RPMI7951 (cell line): ENCODE results near the gene RXRA. TPM values are rescaled to one million over a fixed set of nuclear protein-coding genes. Genes with fewer than 3 reads are reported as not detected.
"Not testable (repeated sequence)": the region's sequence is repeated elsewhere in the genome, so short reads cannot be mapped to it uniquely, and the experiment has no call there.

ENCODE experiments used
- DNase-seq: peaks from one replicate; pipeline ENCODE4 v3.0.0-alpha.2; 2012; ENCODE audit warnings: low read depth
- total RNA-seq: library from RNA; depleted of rRNA; stranded (reverse); fragments of >200 nt; shearing (Covaris generic); gene quantifications from 2 replicates; pipeline ENCODE4 v1.2.3, GENCODE V29; 2014

RXRA gene
- total RNA-seq, 1 experiment from 2014 or later = 3.5 TPM

- peak; percentile 5 for DNase-seq
Measured at GRCh38 chr9:134293611-134294152, 32.6 kb upstream of the RXRA start.

DNA sequence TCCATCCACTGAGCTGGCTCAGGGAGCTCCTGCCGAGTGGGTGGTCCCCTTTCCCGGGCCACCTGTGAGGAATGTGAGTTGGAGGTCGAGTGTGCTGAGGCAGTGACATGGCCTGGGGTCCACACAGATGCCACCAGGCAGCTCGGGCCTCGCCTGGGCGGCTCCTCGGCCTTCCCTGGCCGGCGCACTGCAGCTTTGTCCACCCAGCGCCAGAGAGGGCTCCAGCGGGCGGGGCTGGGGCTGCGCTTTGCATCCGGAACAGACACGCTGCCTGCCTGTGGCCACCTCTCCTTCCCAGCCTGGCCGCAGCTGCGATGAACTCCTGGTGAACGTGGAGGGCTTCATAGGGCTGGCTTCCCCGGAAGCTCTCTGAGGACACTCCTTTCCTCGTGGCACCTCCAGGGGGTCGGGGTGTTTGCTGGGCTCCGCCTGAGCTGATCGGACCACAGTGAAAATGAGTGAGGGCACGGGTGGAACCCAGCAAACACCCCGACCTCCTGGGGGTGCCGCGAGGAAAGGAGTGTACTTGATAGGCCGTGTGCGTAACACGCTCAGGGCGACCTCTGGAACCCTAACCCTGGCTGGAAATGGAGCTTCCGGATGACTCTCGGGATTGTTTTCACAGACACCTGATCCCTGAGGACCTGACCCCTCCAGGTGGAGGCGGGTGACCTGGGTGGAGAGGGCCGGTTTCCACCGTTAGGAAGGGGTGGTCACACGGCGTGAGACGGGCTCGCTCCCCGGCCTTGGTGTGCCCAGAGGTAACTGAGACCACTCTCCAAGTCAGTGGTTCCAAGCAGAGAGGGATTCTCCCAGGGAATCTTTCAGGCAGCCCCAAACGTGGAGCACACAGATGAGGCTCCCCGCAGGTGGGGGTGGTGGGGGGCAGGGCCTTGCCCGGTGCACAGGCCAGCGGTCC, 31.8 kb upstream of the RXRA start:
- peak; percentile 9 for DNase-seq

DNA sequence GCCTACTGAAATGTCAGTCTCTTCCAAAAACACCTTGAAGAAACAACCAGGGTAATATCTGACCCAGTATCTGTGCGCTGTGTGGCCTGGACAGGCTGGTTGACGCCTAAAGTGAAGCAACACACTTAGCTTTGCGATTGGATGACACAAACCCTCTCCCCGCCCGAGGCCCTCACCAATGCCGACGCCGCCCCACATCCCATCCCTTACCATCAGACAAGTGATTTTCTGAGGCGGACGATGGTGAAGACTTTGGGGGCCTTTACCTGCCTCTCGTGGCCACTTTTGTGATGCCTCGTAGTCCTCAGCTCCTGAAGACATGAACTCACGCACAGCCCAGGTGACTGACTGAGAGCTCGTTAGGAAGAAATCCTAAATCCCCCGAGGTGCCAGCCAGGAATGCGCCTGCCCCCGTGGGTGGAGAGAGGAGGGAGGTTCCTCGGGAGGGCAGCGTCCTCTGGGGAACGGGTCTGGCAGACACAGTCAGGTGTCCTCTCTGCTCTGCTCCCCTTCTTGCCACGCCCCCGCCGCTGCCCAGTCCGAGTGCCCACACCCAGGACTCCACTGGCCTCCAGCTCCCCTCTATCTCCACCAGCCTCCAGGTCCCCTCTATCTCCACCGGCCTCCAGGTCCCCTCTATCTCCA, 31.0 kb upstream of the RXRA start:
- no peak for DNase-seq

GRCh38 chr9:134295746-134296250, 30.5 kb upstream of the RXRA start:
- no peak for DNase-seq

DNA sequence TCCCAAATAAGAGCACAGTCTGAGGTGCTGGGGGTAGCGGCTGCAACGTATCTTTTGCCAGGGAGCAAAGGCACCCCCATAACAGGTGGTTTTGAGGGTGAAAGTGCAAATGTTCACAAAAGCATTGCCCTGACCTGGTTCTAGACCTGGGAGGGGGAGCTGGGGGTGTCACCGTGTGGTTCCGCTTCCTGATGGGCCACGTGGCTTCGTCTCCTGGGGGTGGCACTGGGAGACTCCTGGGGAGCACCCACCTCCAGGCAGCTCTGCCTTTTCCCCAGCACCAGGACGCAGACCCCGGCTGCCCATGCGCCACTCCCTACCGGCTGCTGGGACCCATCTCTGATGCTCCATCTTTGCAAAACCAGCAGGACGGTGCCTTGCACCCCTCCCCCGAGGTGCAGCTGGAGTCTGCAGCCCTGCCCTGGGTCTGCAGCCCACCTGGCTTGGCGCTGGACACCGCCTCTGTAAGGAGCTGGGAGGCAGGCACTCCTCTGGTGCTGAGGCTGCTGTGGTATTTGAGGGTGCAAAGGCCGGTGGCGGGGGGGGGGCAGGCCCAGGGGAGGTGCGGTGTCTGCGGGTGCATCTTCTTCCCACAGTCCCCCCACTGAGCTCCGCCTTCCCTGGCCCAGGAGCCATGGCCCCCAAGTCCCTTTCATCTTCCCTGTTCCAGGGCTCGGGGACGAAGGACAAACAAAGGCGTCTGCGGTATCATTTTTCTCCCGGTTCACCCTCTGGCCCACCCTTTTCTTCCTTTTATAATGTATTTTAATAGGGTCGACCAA, 29.8 kb upstream of the RXRA start:
- no peak for DNase-seq

DNA sequence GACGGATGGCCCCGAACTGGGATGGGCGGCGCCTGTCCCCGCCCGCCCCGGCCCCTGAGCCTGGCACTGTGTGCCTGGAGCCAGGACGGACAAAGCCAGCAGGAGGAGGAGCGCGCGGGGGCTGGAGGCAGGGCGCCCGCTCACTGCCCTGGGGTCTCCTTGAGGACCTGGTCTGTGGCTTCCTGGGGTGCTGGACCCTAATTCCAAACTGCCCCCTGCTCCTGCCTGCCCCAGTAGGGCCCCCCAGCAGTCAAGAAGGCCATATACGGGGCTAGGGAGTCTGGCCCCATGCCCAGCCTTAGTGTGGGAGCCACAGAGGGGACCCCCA, 29.2 kb upstream of the RXRA start:
- no peak for DNase-seq

GRCh38 chr9:134297576-134297975, 28.7 kb upstream of the RXRA start:
- no peak for DNase-seq

DNA sequence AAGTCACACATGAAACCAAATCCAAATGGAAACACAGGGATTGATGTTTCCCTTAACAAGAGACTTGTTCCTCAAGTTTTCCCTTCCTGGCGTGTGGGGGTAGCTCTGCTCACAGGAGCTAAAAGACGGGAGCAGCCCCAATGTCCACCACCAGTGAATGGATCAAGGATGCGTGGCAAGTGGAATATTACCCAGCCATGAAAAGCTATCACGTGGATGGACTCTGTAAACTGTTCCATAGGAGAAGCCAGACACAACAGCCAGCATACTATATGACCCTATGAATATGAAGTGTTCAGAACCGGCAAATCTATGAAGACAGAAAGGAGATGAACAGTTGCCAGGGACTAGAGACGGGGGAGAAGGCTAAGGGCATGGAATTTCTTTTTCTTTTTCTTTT, 28.3 kb upstream of the RXRA start:
- DNase-seq = no peak

DNA sequence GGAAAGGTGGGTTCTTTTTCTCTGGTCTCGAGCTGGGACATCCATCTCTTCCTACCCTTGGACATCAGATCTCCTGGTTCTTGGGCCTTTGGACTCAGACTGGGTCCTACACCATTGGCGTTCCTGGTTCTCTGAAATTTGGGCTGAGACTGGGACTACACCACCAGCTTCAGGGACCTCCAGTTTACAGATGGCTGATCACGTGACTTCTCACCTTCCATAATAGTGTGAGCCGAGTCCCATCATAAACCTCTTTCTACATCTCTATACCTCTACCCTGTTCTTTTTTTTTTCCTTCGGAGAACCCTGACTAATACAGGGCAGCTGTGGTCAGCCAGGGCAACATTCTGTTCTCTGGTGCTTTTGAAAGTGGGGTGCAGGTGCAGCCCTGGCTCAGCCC, 27.2 kb upstream of the RXRA start:
- no peak for DNase-seq

GRCh38 chr9:134299883-134300282, 26.4 kb upstream of the RXRA start:
- DNase-seq = no peak

DNA sequence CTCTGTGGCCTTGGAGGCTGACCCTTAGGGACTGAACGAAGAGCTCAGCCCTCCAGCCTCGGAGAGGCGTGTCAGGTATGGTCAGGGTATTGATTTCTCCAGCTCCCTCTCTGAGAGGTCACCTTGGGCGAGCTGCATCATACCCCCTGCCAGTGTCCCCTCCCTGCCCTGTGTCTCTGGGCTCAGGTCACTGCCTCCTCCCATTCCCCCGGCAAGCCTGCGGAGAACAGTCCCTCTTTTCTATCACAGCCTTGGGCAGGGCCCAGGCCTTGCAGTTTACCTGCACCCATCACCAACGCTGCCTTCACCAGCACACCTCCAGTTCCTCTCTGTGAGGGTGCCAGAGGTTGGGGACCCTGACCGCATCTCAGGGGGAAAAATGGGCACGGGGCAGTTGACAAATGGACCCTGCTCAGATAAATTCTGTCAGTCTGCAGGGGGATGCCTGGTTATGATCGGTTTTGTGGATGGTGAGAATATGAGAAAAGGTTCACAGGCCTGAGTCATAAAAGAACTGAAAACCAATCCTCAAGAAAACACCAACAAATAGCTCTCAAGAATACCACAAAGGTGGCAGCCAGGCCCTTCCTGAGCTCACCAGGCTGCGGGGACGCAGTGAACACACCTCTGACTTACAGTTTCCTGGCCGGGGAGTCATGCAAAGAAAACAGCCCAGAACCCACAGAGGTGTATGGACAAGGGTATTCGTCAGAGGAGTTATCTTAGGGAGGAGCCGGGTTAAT, 24.7 kb upstream of the RXRA start:
- no peak for DNase-seq

DNA sequence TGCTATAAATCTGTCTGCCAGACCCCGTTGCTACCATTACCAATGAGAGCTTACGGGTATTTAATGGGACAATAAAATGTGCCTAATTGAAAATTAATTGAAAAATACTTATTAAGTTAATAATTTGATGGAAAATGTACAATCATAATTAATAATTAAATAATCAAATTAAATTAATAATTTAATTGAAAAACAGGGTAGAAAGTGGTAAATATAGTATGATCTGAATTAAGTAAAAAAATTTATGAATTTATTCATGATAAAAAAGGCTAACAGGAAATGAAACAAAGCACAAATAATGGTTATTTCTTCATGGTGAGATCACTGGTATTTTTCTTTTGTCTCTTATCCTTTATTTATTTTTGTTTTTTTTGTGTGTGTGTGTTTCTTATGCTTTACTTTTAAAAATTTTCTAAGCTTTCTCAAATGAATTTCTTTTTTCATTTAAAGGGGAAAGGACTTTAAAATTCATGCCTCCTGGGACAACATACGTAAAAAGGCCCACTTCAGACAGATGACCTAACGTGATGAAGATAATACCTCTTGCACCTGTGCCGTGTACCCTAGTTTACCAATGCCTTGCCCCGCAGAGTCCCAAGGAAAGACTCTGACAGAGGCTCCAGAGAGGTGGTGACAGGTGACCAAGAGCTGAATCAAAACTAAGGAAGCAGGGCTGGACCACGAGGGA, 24.0 kb upstream of the RXRA start:
- no peak for DNase-seq

DNA sequence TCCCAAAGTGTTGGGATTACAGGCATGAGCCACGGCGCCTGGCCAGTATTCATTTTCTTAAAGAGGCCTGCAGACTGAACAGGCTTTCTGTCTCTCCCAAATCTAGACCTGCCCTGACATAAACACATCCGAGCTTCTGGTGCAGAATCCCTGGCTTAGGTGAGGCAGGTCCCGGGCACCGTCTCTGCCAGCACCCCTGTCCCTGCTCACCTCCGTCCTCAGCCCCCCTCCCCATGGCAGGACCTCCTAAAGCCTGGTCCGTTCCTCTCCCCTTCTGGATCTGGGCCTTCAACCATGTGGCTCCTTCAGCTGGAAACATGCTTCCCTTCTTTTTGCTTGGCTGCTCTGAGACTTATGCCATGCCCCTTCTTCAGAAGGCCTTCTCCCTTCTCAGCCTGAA, 22.7 kb upstream of the RXRA start:
- DNase-seq = no peak

- DNase-seq = no peak
Measured at GRCh38 chr9:134304261-134304660, 22.0 kb upstream of the RXRA start.

DNA sequence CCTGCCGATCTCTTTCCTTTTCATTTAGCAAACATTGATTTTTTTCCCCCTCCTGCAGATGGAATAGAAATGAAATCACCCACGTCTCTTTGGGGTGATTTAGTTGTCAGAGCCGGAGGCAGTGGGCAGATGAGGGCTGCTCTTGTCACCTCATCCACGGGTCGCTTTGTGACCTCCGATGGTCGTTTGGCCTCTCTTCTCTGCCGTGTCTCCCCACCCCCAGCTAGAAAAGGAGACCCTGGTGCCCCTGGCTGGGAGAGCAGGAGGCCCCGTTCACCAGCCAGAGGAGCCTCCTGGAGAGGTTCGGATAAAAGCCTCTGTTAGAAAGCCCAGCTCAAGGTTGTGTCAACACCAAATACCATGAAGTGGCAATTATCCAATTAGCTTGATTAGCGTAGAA, 21.6 kb upstream of the RXRA start:
- no peak for DNase-seq

- no peak for DNase-seq
Measured at GRCh38 chr9:134305533-134305932, 20.7 kb upstream of the RXRA start.

DNA sequence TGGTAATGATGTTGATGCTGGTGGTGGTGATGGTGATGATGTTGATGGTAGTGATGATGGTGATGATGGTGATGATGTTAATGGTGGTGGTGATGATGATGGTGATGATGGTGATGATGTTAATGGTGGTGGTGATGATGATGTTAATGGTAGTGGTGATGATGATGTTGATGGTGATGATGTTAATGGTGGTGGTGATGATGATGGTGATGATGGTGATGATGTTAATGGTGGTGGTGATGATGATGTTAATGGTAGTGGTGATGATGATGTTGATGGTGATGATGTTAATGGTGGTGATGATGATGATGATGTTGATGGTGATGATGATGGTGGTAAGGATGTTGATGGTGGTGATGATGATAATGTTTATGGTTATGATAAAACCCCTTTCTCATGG, 20.2 kb upstream of the RXRA start:
- DNase-seq = not testable (repeated sequence)

DNA sequence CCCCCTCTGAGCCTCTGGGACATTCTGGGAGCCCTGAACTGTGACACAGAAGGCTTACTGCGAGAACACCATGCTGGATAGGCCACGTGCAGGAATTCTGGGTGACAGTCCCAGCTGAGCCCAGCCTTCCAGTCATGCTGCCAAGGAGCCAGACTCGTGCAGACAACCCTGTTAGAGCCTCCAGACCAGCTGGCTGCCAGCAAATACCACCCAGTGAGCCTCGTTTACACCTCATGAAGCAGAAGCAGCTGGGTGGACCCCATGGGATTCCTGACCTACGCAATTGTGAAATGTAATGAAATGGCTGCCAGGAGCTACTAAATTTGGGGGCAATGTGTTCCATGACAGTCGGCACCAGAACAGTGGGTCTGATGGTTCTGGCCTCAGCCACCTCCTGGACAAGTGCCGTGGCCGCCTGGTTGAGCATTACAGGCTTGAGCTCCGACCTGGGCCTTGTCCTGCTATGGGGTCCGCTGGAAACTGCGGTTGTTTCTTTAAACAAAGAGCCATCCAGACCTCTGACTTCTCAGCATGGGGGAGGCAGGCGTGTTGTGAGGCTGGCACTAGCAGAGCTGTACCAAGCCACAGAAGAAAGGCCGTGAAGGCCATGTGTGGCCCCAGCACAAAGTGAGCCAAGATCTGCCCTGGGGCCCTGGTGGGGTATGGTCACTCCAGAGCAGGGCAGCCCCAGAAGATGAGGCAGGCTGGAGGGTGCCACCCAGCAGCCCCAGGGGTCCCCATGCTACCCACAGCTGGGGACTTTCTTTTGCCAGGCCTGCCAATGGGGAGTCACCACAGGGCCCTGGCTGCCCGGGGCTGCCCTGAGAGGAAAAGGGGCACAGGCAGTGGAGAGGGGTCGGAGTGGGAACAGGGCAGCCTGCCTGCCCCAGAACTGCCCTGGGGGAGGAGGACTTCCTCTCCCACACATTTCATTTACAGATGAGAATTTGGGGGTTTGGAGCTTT, 19.3 kb upstream of the RXRA start:
- DNase-seq = no peak
